ENCODE data around the gene INTS11. TPM values are rescaled to one million over a fixed set of nuclear protein-coding genes. Genes with fewer than 3 reads are reported as not detected.

Gene INTS11
- total and polyA plus RNA-seq, 9 of the 15 experiments (the other 6 are each of a cell fraction or from before 2014, with no cell fraction given), result 3.6 to 183 (median 110) TPM

- peaks cover 10% of the 10 kb centered on the region for H3K9me1 ChIP-seq (ENCODE audit: control insufficient read depth, insufficient read depth, low read length)
- peaks cover 11% of the 10 kb centered on the region; the same call in 1 of the 2 replicates for H4K20me1 ChIP-seq (replicated peaks; ENCODE audit: control insufficient read depth, insufficient read depth, low read length)
- ChIA-PET CTCF (ENCODE audit: low intra/inter-chr PET ratio) (no interaction called here), POLR2A (interaction anchor here (1.0 kb wide), 1 partner anchor 10 kb away, joined by 3 read pairs; no protein-coding TSS in a partner anchor)
- intact Hi-C loops (cut with micrococcal nuclease) (no loop called here), in situ Hi-C loops (cut with MboI) (no loop called here)
- WGBS (ENCODE audit: insufficient coverage, low coverage, missing lambda C conversion rate), result 88% methylated on average over 10 of the region's 10 CpGs
- ATAC-seq (peak; percentile 70), DNase-seq (ENCODE audit: extremely low read depth in 1 of 4, low spot score in 3 of 4) (peak in 3 of 4 experiments; percentile 32 to 64 (median 54)), FAIRE-seq (no peak)
- H3K4me2 ChIP-seq (ENCODE audit: insufficient read depth, low read length), result no peak overlapping the region
- BruUV-seq (replicated peaks), result no TSS peak
- no peaks in the 10 kb centered on the region; a peak in 1 of 5 replicates for H3K27me3 ChIP-seq (ENCODE audit: control insufficient read depth in 2 of 2, insufficient read depth in 2 of 2, low read length in 2 of 2)
- peaks cover 88% of the 10 kb centered on the region for H3K36me3 ChIP-seq (ENCODE audit: control insufficient read depth, insufficient read depth, low read length)
- peak overlapping the region in 1 of 2 experiments; percentile 76; a peak in 1 of 4 replicates for H3K9ac ChIP-seq (ENCODE audit: insufficient read depth in 1 of 2, low read depth in 2 of 2, low read length in 2 of 2)
- no peak overlapping the region for H2AFZ ChIP-seq (ENCODE audit: low read depth, low read length)
- H3K4me1 ChIP-seq (replicated peaks in 1 of 2; ENCODE audit: control insufficient read depth in 2 of 2, insufficient read depth in 2 of 2, low read length in 2 of 2), result peaks cover 0 to 22% of the 10 kb centered on the region in 2 experiments; a peak in 2 of 5 replicates
- H3K27ac ChIP-seq (ENCODE audit: extremely low read depth, low read depth, low read length), result no peak overlapping the region
- H3K4me3 ChIP-seq, result no peak overlapping the region
- peaks cover 45% of the 10 kb centered on the region for H3K79me2 ChIP-seq (ENCODE audit: control insufficient read depth, insufficient read depth, low read length)
- no peaks in the 10 kb centered on the region for H3K9me3 ChIP-seq (replicated peaks; ENCODE audit: control insufficient read depth, insufficient read depth, low read depth, low read length)
- TF ChIP-seq TOE1 (IDR thresholded peaks at IDR 0.05; ENCODE audit: borderline replicate concordance), result no peak
- no peak for TF ChIP-seq TOE1 (CRISPR knock-in tag; IDR thresholded peaks at IDR 0.05; ENCODE audit: borderline replicate concordance, low read depth)
- no peak for TF ChIP-seq KLF6 (CRISPR knock-in tag; IDR thresholded peaks at IDR 0.05; ENCODE audit: borderline replicate concordance)
- TF ChIP-seq E2F4 (CRISPR knock-in tag; IDR thresholded peaks at IDR 0.05; ENCODE audit: low read depth), result no peak
- TF ChIP-seq ZNF274 (IDR thresholded peaks at IDR 0.05; ENCODE audit: borderline replicate concordance, low read depth, low read length), result no peak
- TF ChIP-seq ARID4B (CRISPR knock-in tag; IDR thresholded peaks at IDR 0.05), result no peak
- TF ChIP-seq CTCF (IDR thresholded peaks at IDR 0.05 in 2 of 3, conservative IDR thresholded peaks at IDR 0.05 in 1 of 3; ENCODE audit: insufficient read depth in 2 of 3, low read depth in 1 of 3, low read length in 3 of 3), result peak; percentile 40 to 58 (median 44); a peak in 5 of 6 replicates
Observed at GRCh38 chr1:1264868-1265272, 59.6 kb downstream of the INTS11 start.

Measured in K562 (cell line).